SIG-M5 treated with dmso at 0.1 percent for 504 hours (cell line): ENCODE results near the gene RASAL2.
"Not testable (repeated sequence)": the region's sequence is repeated elsewhere in the genome, so short reads cannot be mapped to it uniquely, and the experiment has no call there.

Source experiments
- DNase-seq: peaks from one replicate; lab custom pipeline; 2025; ENCODE audit not compliant: unreplicated experiment; lab: John Stamatoyannopoulos, UW

RASAL2 gene

DNA sequence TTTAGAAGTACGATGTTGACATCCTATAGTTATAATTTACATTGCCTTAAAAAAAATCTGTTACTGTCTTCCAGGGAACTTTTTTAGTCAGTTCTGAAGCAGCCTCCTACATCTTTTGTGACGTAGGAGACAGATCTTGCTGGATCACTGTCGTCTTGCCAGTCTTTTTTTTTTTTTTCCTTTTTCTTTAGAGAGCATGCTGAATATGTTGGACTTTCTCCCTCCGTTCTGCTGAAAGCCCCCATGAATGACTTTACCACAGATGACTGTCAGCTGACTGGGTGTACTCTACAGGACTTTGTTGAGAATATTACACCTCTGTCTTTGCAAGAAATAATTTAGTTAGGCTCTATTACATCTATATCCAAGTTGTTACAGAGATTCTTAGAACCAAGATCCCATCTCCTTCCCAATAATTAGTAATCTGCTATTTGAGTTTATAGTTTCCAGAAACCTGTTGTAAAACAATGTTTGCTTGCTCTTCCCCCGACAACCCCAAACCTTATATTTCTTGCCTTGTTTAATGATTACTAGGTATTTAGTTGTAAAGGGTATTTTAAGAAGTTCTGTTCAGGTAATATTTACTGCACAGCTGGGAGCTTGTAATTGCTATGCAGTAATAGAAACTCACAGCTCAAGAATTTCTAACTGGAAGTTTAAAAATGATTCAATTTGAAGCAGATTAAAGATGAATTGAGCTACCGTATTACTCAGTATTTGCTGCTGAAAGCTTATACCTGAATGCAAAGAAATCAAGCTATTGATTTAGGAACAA lies 61.8 kb downstream of the RASAL2 start:
- no peak for DNase-seq

DNA sequence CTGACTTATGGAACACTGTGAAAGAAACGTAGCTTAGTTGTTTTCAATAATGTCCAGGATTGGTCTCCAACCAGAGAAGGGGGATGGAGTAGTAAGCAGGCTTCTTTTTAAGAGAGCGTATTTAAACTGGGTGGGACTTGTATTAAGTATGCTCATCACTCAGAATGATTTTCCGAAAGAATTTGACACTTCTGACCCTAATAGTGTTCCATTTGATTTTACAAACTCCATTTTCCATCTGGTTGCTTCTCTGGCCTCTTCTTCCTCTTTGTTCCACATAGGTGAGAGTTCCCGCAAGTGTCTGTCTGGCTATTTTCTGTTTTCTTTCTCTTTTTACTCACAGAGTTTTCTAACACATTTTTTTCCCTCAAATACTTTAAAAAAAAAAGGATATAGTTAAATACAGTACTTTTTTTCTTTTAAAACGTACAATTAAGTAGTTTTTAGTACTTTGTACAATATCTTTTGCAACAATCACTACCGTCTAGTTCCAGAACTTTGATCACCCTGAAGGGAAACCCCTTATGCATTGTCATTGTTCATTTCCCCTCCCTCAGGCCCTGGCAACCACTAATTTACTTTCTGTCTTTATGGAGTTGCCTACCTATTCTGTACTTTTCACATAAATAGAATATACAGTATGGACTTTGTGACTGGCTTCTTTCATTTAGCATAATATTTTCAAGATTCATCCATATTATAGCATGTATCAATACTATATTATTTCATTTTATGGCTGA lies 67.0 kb downstream of the RASAL2 start:
- DNase-seq: no peak

DNA sequence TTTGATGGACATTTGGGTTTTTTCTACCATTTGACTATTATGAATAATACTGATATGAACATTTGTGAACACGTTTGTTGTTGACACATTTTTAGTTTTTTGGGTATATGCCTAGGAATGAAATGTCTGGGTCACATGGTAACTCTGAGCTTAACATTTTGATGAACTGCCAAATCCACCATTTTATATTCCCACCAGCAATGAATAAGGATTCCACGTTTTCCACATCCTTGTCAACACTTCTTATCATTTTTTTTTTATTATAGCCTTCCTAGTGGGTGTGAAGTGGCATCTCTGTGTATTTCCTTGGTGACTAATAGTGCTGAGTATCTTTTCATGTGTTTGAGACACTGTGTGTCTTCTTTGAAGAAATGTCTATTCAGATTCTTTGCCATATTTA lies 67.6 kb downstream of the RASAL2 start:
- no peak for DNase-seq

DNA sequence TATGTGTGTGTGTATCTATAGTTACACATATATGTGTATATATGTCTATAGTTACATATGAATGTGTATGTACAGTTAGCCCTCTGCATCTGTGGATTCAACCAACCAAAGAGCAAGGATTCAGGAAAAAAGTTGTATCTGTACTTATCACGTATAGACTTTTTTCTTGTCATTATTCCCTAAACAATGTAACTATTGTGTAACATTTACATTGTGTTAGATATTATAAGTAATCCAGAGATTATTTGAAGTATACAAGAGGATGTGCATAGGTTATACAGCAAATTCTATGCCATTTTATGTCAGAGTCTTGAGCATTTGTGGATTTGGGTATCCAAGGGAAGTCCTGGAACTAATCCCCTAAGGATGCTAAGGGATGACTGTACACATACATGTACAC lies 71.3 kb downstream of the RASAL2 start:
- no peak for DNase-seq

DNA sequence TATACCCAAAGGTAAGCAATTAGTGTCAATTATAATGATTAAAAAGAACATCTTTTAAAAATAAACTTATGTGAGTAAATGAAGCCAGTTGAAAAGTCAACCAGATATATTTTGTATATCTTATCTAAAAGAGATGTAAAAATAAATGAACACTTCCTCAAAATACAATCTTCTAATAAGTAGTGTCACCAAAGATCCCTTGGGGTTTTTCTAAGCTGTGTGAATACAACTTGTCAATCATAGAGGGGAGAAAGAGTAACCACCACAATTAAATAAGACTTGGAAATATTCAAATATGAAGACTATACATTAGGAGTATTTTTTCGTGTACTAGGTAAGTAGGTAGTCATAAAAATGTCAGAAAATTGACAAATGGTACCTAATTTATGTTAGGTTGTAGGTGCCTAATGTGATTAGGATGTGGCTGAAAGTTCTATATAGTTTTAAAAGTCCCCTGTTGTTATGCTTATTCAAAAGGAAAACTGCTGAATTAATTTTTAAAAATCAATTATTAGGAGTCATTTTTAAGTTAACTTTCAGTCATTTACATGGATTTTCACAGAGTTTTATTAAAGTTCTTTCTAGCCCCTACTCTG lies 72.6 kb downstream of the RASAL2 start:
- no peak for DNase-seq

DNA sequence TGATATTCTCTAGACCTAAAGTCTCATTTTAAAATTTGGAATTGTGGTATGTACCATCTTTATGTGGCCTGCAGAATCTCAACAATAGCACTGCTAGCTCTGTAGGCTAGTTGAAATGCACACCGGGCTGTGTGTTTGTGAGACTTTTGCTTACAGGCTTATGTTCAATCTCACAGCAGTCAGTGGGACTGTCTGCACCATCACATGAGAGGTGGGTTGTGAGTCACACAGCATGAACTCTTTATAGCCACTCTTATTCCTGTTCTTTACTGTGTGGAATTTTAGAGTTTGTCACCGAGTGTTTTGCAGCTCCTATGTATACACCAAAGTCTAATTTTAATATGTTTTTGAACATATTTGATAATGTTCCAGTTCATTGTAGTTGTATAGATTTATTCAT lies 74.6 kb downstream of the RASAL2 start:
- DNase-seq: no peak

DNA sequence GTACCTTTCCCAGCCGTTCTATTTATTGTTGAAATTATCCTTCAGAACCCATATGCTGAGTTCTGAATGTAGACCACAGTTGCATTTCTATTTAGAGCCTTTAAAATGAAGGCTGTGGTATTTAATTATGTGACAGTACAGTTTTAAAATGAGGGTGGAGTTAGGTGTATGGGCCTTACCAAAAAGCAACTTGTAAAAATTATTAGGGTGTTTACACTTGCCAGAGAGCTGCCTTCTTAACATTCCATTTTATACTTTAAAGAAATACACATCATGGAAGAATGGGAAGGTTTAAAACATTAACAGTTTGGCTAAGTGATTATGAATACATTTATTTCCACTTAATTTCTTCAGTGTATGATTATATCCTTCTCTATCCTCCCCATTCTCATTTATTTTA lies 75.7 kb downstream of the RASAL2 start:
- DNase-seq: no peak

DNA sequence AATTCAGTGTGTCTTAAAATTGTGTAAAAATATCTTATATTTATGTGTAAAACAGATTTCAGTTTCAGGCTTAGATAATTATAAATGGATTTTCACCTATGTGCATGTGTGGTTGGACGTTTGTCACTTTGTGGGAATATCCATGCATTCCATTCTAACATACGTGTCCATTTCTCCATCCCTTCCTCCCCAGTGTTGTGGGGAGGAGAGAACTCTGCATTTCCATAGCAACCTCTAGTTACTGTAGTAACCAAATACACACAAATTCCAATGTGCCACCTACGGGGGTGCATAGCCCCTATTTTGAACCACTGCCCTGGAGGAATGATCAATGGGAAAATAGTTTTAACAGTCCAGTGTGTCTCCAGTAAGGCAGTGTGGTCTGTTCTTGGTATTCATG lies 79.0 kb downstream of the RASAL2 start:
- DNase-seq: no peak

DNA sequence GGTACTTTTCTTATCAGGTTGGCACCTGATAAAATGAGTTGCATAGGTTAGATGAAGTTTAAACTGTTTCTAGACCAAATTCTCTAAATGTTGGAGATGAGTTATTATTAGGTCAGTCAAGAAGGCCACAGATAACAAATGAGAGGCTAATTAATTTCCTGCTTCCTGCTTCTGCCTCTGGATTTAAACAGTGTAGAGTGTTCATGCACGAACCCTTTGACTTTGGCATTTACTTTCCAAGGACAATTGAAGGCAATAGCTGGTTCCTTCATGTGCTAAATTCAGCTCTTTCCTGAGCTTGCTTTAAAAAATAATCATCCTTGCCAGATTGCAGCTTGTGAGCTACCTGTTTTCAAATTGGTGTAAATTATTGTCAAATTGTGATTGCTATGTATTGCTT lies 80.6 kb downstream of the RASAL2 start:
- DNase-seq: no peak

DNA sequence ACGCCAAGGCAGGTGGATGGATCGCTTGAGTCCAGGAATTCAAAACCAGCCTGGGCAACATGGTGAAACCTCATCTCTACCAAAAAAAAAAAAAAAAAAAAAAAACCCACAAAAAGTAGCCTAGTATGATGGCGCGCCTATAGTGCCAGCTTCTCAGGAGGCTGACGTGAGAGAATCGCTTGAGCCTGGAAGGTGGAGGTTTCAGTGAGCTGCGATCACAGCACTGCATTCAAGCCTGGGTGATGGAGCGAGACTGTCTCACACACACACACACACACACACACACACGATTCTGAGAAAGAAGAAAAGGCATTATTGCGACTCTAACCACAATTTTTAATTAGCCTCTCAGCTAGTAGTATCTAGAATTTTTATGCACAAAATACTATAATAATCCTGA lies 86.5 kb downstream of the RASAL2 start:
- DNase-seq: no peak

DNA sequence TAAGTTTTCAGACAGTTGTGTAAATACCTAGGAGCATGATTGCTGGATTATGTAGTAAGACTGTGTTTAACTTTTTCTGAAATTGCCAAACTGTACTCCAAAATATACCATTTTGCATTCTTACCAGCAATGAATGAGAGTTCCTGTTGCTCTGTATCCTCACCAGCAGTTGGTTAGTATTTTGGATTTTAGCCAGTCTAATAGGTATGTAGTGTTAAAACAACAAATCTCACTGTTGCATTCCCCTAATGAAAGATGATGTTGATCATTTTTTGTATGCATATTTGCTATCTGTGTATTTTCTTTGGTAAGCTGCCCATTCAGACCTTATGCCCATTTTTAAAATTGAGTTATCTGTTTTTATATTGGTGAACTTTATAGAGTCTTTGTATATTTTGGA lies 89.9 kb downstream of the RASAL2 start:
- no peak for DNase-seq

DNA sequence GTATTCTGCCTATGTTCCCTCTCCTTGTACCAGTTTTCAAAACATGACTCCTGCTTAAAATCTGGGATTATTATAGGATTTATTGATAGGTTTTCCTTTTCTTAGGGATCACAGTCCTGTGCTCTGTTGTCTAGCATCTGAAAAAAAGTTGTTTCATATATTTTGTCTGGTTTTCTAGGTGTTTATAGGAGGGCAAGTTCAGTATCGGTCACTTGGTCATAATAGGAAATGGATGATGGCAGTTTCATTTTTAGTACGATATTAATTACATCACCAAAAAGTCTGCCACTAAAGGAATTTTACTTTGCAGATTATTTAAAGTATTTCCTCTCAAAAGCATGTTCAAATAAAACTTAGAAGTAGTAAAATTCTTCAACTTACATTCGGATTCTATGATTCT lies 94.4 kb downstream of the RASAL2 start:
- DNase-seq: no peak

DNA sequence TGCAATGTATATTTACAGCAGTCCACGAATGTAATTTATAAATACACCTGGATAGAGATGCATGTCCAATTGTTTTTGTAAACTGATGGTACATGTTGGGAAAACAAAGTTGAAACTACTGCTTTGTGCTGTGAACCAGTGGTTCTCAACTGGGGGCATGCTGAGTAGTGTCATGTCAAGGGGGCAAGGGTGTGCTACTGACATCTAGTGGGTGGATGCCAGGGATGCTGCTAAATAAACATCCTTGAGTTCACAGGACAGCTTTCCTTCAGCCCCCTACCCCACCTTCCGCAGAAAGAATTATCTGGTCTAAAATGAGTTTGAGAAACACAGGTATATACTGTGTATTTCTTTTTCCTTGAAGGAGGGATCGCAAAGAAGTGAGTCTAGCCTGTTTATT lies 95.9 kb downstream of the RASAL2 start:
- DNase-seq: peak; percentile 48

DNA sequence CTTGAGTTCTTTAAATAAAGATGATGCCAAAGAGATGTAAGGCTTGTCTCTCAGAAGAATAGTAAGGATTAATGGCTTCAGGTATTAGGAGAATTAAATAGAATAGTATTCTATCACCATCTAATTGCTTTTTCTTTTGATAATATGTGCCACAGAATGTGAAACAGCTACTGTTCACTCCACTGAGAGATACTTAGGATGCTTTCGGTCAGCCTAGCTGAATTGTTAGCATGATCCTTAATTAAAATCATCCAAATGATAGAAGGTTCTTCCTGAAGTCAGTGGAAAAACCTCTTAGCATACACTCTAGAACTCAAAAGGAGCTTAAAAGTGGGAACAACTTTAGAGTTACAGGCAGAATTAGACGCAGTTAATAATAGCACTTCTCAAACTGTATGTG lies 97.0 kb downstream of the RASAL2 start:
- DNase-seq: no peak

DNA sequence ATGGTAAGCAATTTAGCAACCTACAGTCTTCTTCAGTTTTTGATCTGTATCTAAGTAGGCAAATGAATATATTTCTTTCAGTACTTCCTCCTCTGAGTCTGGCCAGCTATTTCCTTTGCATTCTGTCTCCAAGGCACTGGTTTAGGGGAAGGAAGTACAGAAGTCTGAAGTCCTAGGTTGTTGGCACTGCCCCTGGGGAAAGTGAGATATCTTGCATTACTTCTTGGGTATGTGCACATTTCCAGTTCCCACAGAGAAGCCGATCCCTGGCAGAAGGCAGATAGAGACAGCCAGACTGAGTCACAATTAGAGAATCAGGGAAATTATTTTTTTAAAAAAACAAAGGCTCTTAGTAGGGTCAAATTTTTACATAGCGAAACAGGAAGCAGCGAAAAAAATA lies 98.8 kb downstream of the RASAL2 start:
- DNase-seq: peak; percentile 91

DNA sequence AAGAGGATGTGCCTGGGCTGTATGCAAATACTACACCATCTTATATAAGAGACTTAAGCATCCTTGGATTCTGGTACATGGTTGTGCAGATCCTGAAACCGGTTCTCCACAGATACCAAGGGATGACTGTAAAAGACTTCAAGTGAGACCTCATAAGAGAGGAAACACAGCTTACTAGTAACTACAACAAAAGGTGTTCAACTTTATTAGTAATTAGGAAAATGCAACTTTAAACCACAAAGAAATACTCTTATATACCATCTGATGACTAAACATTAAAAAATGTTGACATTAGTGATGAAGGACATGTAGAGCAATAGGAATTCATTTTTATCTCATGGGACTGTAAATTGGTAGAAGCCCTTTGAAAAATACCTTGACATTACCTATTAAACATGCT lies 102.7 kb downstream of the RASAL2 start:
- DNase-seq: no peak

DNA sequence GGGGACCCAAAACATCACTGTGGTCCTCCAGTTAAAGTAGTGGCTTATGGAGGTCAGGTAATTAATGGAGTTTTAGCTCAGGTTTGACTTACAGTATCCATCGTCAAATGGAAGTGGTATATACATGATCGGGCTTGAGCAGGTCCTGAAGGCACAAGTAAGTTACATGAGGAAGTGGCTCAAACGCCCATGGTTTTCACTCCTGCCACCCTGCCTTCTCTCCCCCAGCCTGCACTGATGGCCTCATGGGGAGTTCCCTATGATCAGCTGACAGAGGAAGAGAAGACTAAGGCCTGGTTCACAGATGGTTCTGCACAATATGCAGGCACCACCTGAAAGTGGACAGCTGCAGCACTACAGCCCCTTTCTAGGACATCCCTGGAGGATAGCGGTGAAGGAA lies 108.2 kb downstream of the RASAL2 start:
- not testable (repeated sequence) for DNase-seq

DNA sequence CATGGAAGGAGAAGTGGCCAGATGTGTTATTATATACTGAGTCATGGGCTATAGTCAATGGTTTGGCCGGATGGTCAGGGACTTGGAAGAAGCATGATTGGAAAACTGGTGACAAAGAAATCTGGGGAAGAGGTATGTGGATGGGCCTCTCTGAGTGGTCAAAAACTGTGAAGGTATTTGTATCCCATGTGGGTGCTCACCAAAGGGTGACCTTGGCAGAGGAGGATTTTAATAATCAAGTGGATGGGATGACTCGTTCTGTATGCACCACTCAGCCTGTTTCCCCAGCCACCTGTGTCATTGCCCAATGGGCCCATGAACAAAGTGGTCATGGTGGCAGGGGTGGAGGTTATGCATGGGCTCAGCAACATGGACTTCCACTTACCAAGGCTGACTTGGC lies 108.6 kb downstream of the RASAL2 start:
- not testable (repeated sequence) for DNase-seq

DNA sequence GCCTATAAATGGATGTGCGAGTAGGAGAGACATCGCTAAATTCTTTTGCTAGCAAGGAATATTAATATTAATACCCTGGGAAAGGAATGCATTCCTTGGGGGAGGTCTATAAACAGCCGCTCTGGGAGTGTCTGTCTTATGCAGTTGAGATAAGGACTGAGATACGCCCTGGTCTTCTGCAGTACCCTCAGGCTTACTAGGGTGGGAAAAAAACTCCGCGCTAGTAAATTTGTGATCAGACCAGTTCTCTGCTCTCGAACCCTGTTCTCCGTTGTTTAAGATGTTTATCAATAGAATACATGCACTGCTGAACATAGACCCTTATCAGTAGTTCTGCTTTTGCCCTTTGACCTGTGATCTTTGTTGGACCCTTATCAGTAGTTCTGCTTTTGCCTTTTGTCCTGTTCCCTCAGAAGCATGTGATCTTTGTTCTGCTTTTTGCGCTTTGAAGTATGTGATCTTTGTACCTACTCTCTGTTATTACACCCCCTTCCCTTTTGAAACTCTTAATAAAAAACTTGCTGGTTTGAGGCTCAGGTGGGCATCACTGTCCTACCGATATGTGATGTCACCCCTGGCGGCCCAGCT lies 114.5 kb downstream of the RASAL2 start:
- peak; percentile 9 for DNase-seq

DNA sequence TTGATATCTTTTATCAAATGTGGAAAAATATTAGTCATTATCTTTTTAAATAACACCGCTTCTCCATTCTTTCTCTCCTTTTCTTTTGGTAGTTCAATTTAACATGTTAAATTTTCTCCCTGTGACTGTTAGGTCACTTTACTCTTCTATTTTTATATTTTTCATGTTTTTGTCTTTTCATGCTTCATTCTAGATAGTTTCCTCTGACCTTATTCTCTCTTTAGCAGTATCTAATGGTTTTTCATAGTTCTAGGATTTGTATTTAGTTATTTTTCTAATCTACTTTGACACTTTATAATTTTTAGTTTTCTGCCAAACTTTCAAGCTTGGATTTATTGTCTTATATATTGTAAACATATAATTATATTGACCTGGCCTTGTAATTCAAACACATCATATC lies 116.0 kb downstream of the RASAL2 start:
- DNase-seq: no peak

DNA sequence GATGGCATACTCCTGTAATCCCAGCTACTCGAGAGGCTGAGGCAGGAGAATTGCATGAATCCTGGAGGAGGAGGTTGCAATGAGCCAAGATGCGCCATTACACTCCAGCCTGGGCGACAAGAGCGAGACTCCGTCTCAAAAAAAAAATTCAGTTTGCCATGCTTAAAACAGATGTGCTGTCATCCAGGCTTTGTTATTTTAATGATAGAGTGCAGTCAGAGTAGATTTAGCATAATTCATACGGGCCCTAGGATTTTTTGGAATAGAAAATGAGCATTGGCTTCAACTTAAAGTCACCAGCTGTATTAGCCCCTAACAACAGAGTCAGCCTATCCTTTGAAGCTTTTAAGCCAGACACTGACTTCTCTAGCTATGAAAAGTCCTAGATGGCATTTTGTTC lies 124.6 kb downstream of the RASAL2 start:
- DNase-seq: no peak

DNA sequence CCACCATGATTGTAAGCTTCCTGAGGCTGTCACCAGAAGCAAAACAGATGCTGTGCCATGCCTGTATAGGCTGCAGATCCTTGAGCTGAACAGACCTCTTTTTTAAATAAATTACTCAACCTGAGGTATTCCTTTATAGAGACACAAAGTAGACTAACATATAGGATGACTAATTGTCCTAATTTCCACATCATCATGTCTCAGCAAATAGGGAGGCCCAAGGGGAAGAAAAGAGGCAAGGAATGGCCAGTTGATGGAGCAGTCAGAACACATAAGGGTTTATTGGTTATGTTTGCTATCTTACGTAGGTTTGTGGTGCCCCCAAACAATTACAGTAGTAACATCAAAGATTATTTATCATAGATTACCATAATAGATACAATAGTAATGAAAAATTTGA lies 126.2 kb downstream of the RASAL2 start:
- no peak for DNase-seq
